ENCODE measurements around the gene CELA3A. TPM values are rescaled to one million over a fixed set of nuclear protein-coding genes. Genes with fewer than 3 reads are reported as not detected.

Gene CELA3A
- total and polyA plus RNA-seq, 10 of the 15 experiments (the other 5 are each of a cell fraction or from before 2014, with no cell fraction given) = 7.6 TPM; not detected in 9

DNA sequence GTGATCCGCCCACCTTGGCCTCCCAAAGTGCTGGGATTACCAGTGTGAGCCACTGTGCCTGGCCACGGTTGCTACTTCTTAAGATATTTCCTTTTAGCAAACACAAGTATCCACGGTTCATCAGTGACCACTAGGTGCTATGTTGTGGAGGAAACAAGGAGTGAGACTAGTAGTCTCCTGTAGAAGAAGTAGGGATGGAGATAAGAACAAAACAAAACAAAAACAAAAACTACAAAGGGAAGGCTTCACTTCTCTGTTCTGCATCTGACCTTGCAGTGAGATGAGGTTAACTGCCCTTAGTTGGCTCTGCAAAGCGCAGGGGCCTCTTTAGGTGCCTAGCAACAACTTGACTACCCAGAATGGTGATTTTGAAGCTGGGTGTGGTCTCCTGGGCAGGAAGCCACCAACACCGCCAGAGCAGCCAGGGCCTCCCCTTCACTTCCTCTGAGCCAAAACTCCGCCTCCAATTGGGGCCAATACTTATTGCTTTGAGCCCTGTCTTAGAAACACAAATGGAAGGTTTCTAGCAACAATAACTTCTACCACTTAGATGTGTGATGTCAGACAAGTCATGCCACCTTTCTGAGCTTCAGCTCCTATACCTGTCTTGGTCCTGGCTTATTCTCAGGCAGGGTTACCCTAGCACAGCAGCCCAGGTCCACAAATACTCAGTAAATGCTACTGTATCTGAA is 38.3 kb downstream of the CELA3A start (continued):
- TF ChIP-seq KLF5 (IDR thresholded peaks at IDR 0.05; ENCODE audit: partially characterized antibody) (no peak), RFX5 (IDR thresholded peaks at IDR 0.05; ENCODE audit: low read depth, low read length) (peak; percentile 53; the same call in 1 of the 2 replicates), E2F8 (IDR thresholded peaks at IDR 0.05; ENCODE audit: low read depth, partially characterized antibody) (no peak), RBBP5 (conservative IDR thresholded peaks at IDR 0.05) (peak; percentile 41; the same call in 1 of the 2 replicates), NR2F1 (conservative IDR thresholded peaks at IDR 0.05) (peak; percentile 80), BCLAF1 (IDR thresholded peaks at IDR 0.05) (no peak), POLR2AphosphoS5 (IDR thresholded peaks at IDR 0.05; ENCODE audit: low read length) (peak; percentile 69; the same call in 1 of the 2 replicates), TBL1XR1 (IDR thresholded peaks at IDR 0.05; ENCODE audit: low read depth, low read length) (no peak), CBX5 (IDR thresholded peaks at IDR 0.05; ENCODE audit: low read depth) (no peak), BMI1 (IDR thresholded peaks at IDR 0.05; ENCODE audit: borderline replicate concordance) (no peak), PAX8 (IDR thresholded peaks at IDR 0.05) (no peak), ZBTB40 (IDR thresholded peaks at IDR 0.05; ENCODE audit: borderline replicate concordance) (peak; percentile 40; the same call in 1 of the 2 replicates), NR2C1 (IDR thresholded peaks at IDR 0.05) (peak; percentile 42; the same call in 1 of the 2 replicates), ZNF384 (IDR thresholded peaks at IDR 0.05; ENCODE audit: borderline replicate concordance, low read depth, low read length) (no peak), FOXM1 (IDR thresholded peaks at IDR 0.05; ENCODE audit: low read depth, low read length) (0 out of 2 replicates have a peak, but pooled peaks have one; percentile 51), JUNB (IDR thresholded peaks at IDR 0.05) (no peak), PML (IDR thresholded peaks at IDR 0.05; ENCODE audit: low read length) (no peak)
- TF ChIP-seq, protein P1, sequence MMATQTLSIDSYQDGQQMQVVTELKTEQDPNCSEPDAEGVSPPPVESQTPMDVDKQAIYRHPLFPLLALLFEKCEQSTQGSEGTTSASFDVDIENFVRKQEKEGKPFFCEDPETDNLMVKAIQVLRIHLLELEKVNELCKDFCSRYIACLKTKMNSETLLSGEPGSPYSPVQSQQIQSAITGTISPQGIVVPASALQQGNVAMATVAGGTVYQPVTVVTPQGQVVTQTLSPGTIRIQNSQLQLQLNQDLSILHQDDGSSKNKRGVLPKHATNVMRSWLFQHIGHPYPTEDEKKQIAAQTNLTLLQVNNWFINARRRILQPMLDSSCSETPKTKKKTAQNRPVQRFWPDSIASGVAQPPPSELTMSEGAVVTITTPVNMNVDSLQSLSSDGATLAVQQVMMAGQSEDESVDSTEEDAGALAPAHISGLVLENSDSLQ (IDR thresholded peaks at IDR 0.05) = peak; percentile 29; the same call in 1 of the 2 replicates

All from GM12878 (cell line).